Pancreas (tissue), 10 donors: ENCODE results near the gene OPRM1. TPM values are rescaled to one million over a fixed set of nuclear protein-coding genes. Genes with fewer than 3 reads are reported as not detected.

Experiments
- ATAC-seq, 4 donors: fragments of 200-7000 bp; cut with Tn5 transposase; one replicate each; pipeline versions ENCODE4 v1.8.0 to v1.9.1; 2020; ENCODE audit warnings: mild to moderate bottlenecking in 4 of 4, moderate library complexity in 4 of 4
- DNase-seq, 6 donors: peaks; one replicate each; pipeline ENCODE4 v3.0.0-alpha.2; 2020
- FAIRE-seq: peaks from 2 replicates; lab custom pipeline; 2012; peaks lifted over from hg19 to GRCh38; lab: Jason Lieb, UNC
- H3K27ac ChIP-seq, 4 donors: fragments of 200-600 bp; sonication (generic); 1 replicate in 3 of 4; 2 replicates in 1 of 4; pipeline versions ENCODE4 v1.5.0 to v1.8.0; 2020
- H3K27me3 ChIP-seq, 4 donors: fragments of 200-600 bp; one replicate each; pipeline ENCODE4 v1.8.0; 2021
- H3K36me3 ChIP-seq, 3 donors: fragments of 200-600 bp; sonication (generic) in 1 of 3; one replicate each; pipeline versions ENCODE4 v1.5.0 to v1.8.0; 2020 to 2021
- H3K4me1 ChIP-seq, 3 donors: fragments of 200-600 bp; one replicate each; pipeline ENCODE4 v1.8.0; 2021
- H3K4me3 ChIP-seq, 4 donors: fragments of 200-600 bp; sonication (generic) in 2 of 4; one replicate each; pipeline versions ENCODE4 v1.5.0 to v1.8.0; 2020 to 2021
- H3K9me3 ChIP-seq, 4 donors: fragments of 200-600 bp; one replicate each; pipeline ENCODE4 v1.8.0; 2021
- CTCF ChIP-seq, 4 donors: fragments of 200-600 bp; sonication (generic) in 3 of 4; IDR thresholded peaks; one replicate each; pipeline versions ENCODE4 v1.5.0 to v1.8.0; 2021; ENCODE audit warnings: antibody characterized with exemption in 4 of 4
- WGBS, 2 donors: extraction: QIAGEN DNeasy Blood & Tissue Kit; methylation state at CpG; one replicate each; pipeline ENCODE4 v1.1.7; 2013; 5-methylcytosine and 5-hydroxymethylcytosine counted together
- intact Hi-C, 3 donors: fragments of 100-400 bp; cut with DNase I; formaldehyde crosslinking; loops; one replicate each; pipeline versions ENCODE4 v1.11.1 to v1.14.2; 2022
- polyA plus RNA-seq, 2 donors: library from polyadenylated mRNA; stranded (reverse); fragments of 200-250 nt; gene quantifications; one replicate each; pipeline ENCODE4 v1.2.3, GENCODE V29; 2013
- total RNA-seq, 6 donors: library from RNA; stranded (reverse); fragmentation: NEBNext Ultra II Directional in 4 of 6; extraction: Animal tissue kit (Norgen Biotek cat#: 25700) in 4 of 6; gene quantifications; one replicate each; pipeline versions ENCODE4 v1.2.1 to v1.2.4, GENCODE V29; 2021 to 2023
- donor health status: healthy with polysubstance abuse.
- donor health status: DM: no; HTN: no; CAD: no; lungs with moderate emphysema.
- donor health status: DM: no; HTN: no; CAD: no.
- donor health status: control.
- donor health status: control.
- donor health status: Bipolar disorder and iron deficiency.
- donor health status: DM: yes; HTN: yes; CAD: no.
- donor health status: DM: no; HTN: no; CAD: no.
- donor health status: DM: no; HTN: no; CAD: no.
- donor health status: DM: yes; HTN: yes; CAD: no.

The OPRM1 gene
- total and polyA plus RNA-seq, 8 donors, result 0.05 TPM; not detected in 7

GRCh38 chr6:154285826-154286225 is 246.8 kb downstream of the OPRM1 start:
- no peak for ATAC-seq
- FAIRE-seq, result no peak
- TF ChIP-seq CTCF (IDR thresholded peaks at IDR 0.05), result no peak
- Histone ChIP-seq H3K27me3 (no peaks in the 10 kb centered on the region), H3K4me3 (no peak overlapping the region), H3K9me3 (no peaks in the 10 kb centered on the region), H3K27ac (no peak overlapping the region), H3K36me3 (no peaks in the 10 kb centered on the region), H3K4me1 (no peaks in the 10 kb centered on the region)
- WGBS, 2 donors, result 79 to 80% methylated on average over 1 of the region's 1 CpG
- DNase-seq, result no peak
- intact Hi-C loops, result no loop called here

- Histone ChIP-seq H3K4me3 (no peak overlapping the region), H3K9me3 (no peaks in the 10 kb centered on the region), H3K36me3 (no peaks in the 10 kb centered on the region), H3K27me3 (no peaks in the 10 kb centered on the region), H3K4me1 (no peaks in the 10 kb centered on the region), H3K27ac (no peak overlapping the region)
- DNase-seq (no peak), ATAC-seq (peak in 1 of 4 donors; percentile 39), FAIRE-seq (no peak)
- TF ChIP-seq CTCF (IDR thresholded peaks at IDR 0.05), result no peak
- 80 to 81% methylated on average over 6 of the region's 6 CpGs for WGBS, 2 donors
- intact Hi-C loops, result no loop called here
Measured at GRCh38 chr6:154289818-154290508, 250.9 kb downstream of the OPRM1 start.

- no peak for TF ChIP-seq CTCF (IDR thresholded peaks at IDR 0.05)
- H3K27ac ChIP-seq, result no peak overlapping the region
- H3K4me3 ChIP-seq, result no peak overlapping the region
- ATAC-seq, result no peak
- no peaks in the 10 kb centered on the region for H3K27me3 ChIP-seq
- no peak for DNase-seq
- no peaks in the 10 kb centered on the region for H3K9me3 ChIP-seq
- no peak for FAIRE-seq
- no peaks in the 10 kb centered on the region for H3K4me1 ChIP-seq
- no peaks in the 10 kb centered on the region for H3K36me3 ChIP-seq
- intact Hi-C loops, result no loop called here
- WGBS, 2 donors, result 67 to 76% methylated on average over 3 of the region's 3 CpGs
Measured at GRCh38 chr6:154292066-154292465, 253.0 kb downstream of the OPRM1 start.

- FAIRE-seq (no peak), ATAC-seq (peak in 3 of 4 donors; percentile 31 to 44 (median 34)), DNase-seq (no peak)
- Histone ChIP-seq H3K36me3 (no peaks in the 10 kb centered on the region), H3K4me3 (no peak overlapping the region), H3K27me3 (no peaks in the 10 kb centered on the region), H3K4me1 (peaks cover 0 to 3% (median 0%) of the 10 kb centered on the region in 3 donors), H3K27ac (no peak overlapping the region), H3K9me3 (no peaks in the 10 kb centered on the region)
- no peak for TF ChIP-seq CTCF (IDR thresholded peaks at IDR 0.05)
- 53 to 54% methylated on average over 4 of the region's 4 CpGs for WGBS, 2 donors
- intact Hi-C loops, result no loop called here
Measured at GRCh38 chr6:154292855-154293519, 253.9 kb downstream of the OPRM1 start.

- H3K27ac ChIP-seq, result no peak overlapping the region
- DNase-seq (no peak), ATAC-seq (no peak), FAIRE-seq (no peak)
- H3K4me3 ChIP-seq, result no peak overlapping the region
- intact Hi-C loops, result no loop called here
- H3K27me3 ChIP-seq, result no peaks in the 10 kb centered on the region
- no peaks in the 10 kb centered on the region for H3K9me3 ChIP-seq
- H3K4me1 ChIP-seq, result peaks cover 0 to 7% (median 0%) of the 10 kb centered on the region in 3 donors
- TF ChIP-seq CTCF (IDR thresholded peaks at IDR 0.05), result no peak
- no peaks in the 10 kb centered on the region for H3K36me3 ChIP-seq
- 67 to 75% methylated on average over 4 of the region's 4 CpGs for WGBS, 2 donors
Measured at GRCh38 chr6:154295733-154296132, 256.7 kb downstream of the OPRM1 start.
